HEK293 (cell line): Measurements from ENCODE around the gene SEC14L6.

Source experiments
- CTCF ChIP-seq: fragments of 450-650 bp; formaldehyde crosslinking; IDR thresholded peaks from 2 replicates; pipeline ENCODE4 v1.5.1; 2016; ENCODE audit warnings: missing biosample characterization, missing genetic modification characterization
- ELK4 ChIP-seq: IDR thresholded peaks from 2 replicates; pipeline ENCODE4 v1.6.1; 2011; ENCODE audit warnings: mild to moderate bottlenecking, low read depth, low read length, borderline replicate concordance
- REST ChIP-seq: fragments of 450-650 bp; formaldehyde crosslinking; IDR thresholded peaks from 2 replicates; pipeline ENCODE4 v1.5.1; 2016; ENCODE audit warnings: missing biosample characterization, missing genetic modification characterization
- TCF7L2 ChIP-seq: IDR thresholded peaks from 2 replicates; pipeline ENCODE4 v1.6.1; 2011; ENCODE audit warnings: low read depth, mild to moderate bottlenecking, inconsistent platforms, low read length, moderate library complexity, borderline replicate concordance
- ZBTB11 ChIP-seq: fragments of 450-650 bp; formaldehyde crosslinking; conservative IDR thresholded peaks from 2 replicates; pipeline ENCODE4 v1.5.1; 2016; ENCODE audit warnings: low read depth, missing biosample characterization, missing genetic modification characterization
- ZBTB8A ChIP-seq: fragments of 450-650 bp; formaldehyde crosslinking; IDR thresholded peaks from 2 replicates; pipeline ENCODE4 v1.5.1; 2016; ENCODE audit warnings: missing biosample characterization, missing genetic modification characterization
- ZNF239 ChIP-seq: fragments of 450-650 bp; formaldehyde crosslinking; IDR thresholded peaks from 2 replicates; pipeline ENCODE4 v1.5.1; 2016; ENCODE audit warnings: missing biosample characterization, missing genetic modification characterization
- ZNF274 ChIP-seq, 2 experiments: fragments of 200-500 bp in 1 of 2; fragments of 450-650 bp in 1 of 2; sonication (Bioruptor generic) in 1 of 2; formaldehyde crosslinking in 1 of 2; IDR thresholded peaks; 2 replicates each; pipeline versions ENCODE4 v1.5.1 to v1.6.1; 2014 to 2016; ENCODE audit warnings: borderline replicate concordance in 1 of 2, inconsistent platforms in 1 of 2, low read length in 1 of 2, missing biosample characterization in 1 of 2, missing genetic modification characterization in 1 of 2
- ZNF398 ChIP-seq: fragments of 450-650 bp; formaldehyde crosslinking; IDR thresholded peaks from 2 replicates; pipeline ENCODE4 v1.5.1; 2017; ENCODE audit warnings: missing biosample characterization, missing genetic modification characterization
- ZNF670 ChIP-seq: fragments of 450-650 bp; formaldehyde crosslinking; IDR thresholded peaks from 2 replicates; pipeline ENCODE4 v1.5.1; 2016; ENCODE audit warnings: missing biosample characterization, missing genetic modification characterization, low read depth
- ZNF776 ChIP-seq: fragments of 450-650 bp; formaldehyde crosslinking; IDR thresholded peaks from 2 replicates; pipeline ENCODE4 v1.5.0; 2017; ENCODE audit warnings: missing biosample characterization, missing genetic modification characterization, borderline replicate concordance

- TF ChIP-seq TCF7L2 (no peak), CTCF (tag by site-specific recombination) (no peak), ZBTB8A (tag by site-specific recombination) (no peak), ELK4 (no peak), REST (tag by site-specific recombination) (no peak), ZNF776 (tag by site-specific recombination) (no peak), ZNF239 (no peak), ZBTB11 (no peak), ZNF670 (tag by site-specific recombination) (no peak), ZNF274 (IDR thresholded peaks at IDR 0.05; ENCODE audit: low read length) (no peak), ZNF274 (tag by site-specific recombination; IDR thresholded peaks at IDR 0.05; ENCODE audit: borderline replicate concordance) (no peak), ZNF398 (tag by site-specific recombination) (no peak)
These were observed 59.9 kb downstream of the SEC14L6 start for GRCh38 chr22:30486661-30487115.
